GM19397 (cell line): Measurements from ENCODE around the gene CAMTA1.
"Not testable (repeated sequence)": the region's sequence is repeated elsewhere in the genome, so short reads cannot be mapped to it uniquely, and the experiment has no call there.

Source experiments
- ATAC-seq: cut with Tn5 transposase; IDR thresholded peaks from one replicate; pipeline ENCODE4 v1.9.1; 2021; ENCODE audit warnings: mild to moderate bottlenecking, moderate library complexity; ENCODE audit not compliant: unreplicated experiment

CAMTA1 gene

DNA sequence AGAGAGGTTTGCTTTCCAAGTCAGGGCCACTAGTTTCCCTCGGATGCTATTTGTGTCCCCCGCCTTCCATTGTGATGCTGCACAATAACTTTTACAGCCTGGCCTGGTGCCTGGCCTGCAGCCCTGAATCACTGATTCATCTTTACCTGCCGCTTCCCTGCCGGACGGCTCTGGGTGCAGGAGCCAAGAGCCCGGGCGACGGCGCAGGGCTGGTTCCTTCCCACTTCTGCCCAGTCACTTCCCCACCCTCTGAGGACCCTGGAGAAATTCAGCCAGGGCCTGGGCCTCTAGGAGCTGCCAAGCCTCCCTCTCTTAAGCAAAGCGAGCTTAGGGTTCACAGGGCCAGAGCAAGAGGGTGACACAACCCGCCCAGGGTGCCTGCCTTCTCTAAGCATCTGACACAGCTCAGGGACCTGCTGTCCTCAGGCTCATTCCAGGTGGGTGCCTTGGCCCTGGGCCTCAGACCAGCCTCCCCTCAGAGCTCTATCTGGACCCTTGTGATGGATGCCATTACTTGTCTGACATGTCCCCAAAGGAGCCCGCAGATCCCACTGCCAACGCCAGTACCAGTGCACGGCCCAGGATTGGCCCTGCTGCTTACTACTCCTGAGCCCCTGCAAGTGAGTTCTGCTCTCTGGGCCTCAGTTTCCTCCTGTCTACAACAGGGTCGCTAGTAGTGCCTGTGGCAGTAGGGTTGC lies 604.8 kb downstream of the CAMTA1 start:
- ATAC-seq: no peak

DNA sequence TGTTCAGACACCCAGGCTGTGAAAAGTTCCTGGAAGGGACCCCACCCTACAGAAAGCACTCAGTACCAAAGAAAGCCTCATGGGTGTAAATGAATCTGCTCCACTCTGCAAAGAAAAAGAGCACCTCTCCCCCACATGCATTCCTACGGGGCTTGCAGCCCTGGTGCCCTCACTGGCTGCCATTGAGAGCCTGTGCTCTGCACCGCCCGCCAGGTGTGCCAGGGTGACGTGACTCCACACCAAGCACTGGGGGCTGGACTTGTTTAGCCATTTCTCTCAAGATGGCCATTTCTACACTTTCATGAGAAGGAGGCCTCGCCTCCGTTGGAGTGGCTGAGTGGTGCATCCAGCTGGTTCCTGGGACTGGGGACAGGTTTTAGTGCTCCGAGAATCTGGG lies 605.3 kb downstream of the CAMTA1 start:
- ATAC-seq: no peak

DNA sequence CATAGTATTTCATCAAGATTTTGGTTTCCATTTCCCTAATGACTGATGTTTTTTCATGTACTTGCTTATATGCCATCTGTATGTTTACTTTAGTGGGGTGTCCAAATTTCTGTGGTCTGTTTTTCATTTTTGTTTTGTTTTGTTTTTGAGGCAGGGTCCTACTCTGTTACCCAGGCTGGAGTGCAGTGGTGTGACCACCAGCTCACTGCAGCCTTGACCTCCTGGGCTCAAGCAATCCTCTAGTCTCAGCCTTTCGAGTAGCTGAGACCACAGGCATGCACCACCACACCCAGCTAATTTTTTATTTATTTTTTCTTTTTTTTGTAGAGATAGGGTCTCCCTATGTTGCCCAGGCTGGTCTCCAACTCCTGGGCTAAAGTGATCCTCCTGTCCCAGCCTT lies 607.9 kb downstream of the CAMTA1 start:
- ATAC-seq: no peak

DNA sequence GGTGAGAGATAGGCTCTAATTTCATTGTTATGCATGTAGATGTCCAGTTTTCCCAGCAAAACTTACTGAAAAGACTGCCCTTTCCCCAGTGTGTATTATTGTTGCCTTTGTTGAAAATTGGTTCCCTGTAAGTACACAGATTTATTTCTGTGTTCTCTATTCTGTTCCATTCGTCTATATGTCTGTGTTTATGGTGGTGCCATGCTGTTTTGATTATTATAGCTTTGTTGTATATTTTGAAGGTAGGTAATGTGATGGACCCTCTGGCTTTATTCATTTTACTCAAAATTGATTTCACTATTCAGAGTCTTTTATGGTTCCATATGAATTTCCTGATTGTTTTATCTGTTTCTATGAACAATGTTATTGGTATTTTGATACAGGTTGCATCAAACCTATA lies 610.0 kb downstream of the CAMTA1 start:
- no peak for ATAC-seq

DNA sequence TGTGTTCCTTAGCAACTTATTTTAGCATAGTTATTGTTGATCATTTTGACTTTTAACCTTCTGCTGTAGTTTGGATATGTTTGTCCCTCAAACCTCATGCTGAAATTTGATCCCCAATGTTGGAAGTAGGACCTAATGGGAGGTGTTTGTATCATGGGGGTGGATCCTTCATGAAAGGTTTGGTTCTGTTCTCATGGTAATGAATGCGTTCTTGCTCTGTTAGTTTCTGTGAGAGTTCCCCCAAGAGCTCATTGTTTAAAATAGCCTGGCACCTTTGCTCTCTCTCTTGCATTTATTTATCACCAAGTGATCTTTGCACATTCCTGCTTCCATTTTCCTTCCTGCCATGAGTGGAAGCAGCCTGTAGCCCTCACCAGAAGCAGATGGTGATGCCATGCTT lies 613.7 kb downstream of the CAMTA1 start:
- ATAC-seq: no peak

DNA sequence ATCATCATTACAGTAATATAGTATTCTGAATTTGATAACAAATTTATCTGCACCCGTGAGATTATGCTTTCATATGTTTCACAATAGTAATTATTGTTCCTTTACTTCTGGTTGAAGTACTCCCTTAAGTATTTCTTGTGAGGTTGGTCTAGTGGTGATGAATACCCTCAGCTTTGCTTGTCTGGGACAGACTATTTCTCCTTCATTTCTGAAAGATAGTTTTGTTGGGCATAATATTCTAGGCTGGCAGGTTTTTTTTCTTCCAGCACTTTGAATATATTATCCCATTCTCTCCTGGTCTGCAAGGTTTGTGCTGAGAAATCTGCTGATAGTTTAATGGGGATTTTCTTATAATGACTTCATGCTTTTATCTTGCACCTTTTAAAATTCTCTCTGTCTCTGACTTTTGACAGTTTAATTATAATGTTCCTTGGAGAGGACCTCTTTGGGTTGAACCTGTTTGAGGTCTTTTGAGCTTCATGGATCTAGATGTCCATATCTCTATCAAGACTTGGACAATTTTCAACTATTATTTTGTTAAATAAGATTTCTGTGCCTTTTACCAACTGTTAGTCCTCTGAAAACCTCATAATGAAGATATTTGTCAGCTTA lies 614.4 kb downstream of the CAMTA1 start:
- no peak for ATAC-seq

DNA sequence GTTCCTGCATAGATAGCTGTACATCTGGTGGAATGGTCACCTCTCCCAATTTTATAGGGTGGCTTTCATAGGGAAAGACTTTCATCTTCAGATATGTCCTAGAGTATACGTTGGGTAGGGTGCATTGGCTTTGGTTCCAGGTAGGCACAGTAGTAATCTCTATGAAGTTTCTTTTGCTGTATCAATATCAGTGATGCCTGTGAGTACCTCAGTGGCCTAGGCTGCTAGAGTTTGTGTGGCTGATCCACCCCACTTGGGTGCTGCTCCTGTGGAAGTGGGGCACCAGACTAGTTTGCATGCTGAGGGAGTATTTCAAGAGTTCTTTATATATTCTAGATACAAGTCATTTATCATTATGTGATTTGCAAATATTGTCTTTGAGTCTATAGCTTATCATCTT lies 615.3 kb downstream of the CAMTA1 start:
- no peak for ATAC-seq

DNA sequence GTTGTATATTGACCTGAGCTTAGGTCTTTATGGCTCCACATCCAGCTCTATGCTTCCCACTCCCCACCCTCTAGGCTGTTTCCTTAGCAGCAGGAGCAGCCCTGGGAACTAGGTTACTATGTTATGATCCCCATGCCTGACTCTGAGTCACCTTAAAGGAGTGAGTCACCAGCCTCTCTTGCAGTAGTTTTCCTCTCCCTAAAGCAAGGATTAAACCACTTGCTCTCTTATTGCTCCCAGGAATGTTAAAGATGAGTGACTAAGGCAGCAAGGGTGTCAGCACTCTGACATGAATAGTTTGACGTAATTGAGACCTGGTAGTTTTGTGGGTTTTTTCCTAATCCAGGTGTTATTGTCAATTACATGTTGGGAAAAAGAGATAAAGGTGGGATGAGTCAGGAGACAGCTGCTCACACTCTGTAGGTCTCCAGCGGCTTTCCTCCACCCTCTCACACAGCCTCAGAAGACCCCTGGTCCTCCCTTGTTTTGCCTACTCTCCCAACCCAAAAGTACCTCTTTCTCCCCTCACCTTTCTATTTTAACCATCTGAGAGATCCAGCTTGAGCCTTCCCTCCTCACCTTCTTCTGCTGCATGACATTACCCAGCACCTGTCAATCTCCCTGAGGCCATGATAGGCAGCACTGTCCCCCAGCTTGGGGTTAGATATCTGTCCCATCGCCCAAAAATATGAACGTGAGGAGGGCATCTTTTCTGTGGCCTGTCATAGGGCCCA lies 616.7 kb downstream of the CAMTA1 start:
- ATAC-seq: no peak

DNA sequence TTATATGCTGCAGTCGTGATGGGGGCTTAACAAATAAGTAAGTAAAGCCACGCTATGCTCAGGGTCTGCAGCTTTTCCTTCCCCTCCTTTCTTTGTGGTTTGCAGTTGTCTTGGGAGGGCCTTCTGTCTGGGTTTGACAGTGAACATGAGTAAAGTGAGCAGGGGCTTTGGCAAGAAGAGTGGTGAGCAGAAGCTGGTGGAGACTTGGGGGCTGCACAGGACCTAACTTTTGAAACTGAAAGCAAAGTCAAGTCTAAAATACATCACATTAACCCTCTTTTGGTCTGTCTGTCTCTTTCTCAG lies 617.2 kb downstream of the CAMTA1 start:
- ATAC-seq: no peak

DNA sequence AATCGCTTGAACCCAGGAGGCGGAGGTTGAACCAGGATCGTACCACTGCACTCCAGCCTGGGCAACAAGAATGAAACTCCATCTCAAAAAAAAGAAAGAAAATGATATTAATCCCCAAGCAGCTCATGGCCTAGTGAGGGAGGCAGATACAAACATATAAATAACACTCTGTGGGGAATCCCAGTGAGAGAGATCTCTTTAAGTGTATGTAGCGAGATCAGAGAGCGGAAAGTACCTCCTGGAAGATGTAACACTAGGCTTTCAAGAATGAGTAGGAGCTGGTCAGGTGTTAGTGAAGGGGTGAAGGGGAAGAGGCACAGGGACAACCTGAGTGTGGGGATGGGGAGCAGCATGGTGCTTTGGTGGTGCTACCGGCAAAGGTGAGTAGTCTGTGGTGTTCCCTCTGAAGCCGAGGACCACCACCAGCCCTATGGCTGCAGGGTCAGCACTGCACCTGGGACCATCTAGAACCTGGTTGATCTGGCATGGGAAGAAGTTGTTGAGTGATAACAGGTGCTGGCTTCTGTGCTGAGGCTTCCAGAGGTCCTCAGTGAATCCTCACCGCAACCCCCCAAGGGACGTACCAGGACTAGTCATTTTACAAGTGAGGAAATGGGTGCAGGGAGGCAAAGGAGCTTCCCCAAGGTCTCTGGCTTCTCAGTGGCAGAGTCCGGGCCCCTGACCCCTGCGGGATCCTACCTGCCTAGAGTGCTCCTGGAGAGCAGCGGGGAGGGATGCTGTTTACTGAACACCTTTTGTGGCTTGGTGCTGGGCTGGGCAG lies 618.2 kb downstream of the CAMTA1 start:
- ATAC-seq: no peak

DNA sequence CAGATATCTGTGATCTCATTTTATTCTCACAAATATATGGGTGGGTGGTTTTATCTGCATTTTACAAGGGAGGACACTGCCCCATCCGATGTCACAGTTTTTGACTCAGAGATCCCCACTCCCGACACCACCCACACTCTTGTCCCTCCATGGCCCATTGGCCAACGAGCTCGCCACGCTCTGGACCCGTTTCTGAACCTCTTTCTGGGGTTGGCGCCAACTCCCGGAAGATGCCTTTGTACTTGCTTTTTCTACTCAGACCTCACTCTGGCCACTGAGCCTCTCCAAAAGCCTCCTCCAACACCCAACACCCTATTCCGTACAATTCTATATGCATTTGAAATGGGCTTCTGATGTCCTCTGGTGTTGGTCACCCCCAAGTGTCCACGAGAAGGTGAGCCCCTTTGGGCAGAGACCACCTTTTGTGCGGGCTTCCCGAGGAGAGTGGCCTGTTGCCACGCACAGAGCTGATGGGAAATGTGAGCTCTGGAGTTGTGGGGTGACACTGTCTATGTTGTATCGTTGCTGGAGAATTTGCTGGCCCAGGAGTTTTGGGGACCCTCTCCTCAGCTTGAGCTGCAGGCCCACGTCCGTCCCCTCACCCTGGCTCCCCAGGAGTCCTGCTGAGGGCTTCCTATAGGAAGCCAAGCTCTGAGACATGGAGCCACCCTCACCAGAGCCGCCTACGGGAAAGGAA lies 618.9 kb downstream of the CAMTA1 start:
- no peak for ATAC-seq

DNA sequence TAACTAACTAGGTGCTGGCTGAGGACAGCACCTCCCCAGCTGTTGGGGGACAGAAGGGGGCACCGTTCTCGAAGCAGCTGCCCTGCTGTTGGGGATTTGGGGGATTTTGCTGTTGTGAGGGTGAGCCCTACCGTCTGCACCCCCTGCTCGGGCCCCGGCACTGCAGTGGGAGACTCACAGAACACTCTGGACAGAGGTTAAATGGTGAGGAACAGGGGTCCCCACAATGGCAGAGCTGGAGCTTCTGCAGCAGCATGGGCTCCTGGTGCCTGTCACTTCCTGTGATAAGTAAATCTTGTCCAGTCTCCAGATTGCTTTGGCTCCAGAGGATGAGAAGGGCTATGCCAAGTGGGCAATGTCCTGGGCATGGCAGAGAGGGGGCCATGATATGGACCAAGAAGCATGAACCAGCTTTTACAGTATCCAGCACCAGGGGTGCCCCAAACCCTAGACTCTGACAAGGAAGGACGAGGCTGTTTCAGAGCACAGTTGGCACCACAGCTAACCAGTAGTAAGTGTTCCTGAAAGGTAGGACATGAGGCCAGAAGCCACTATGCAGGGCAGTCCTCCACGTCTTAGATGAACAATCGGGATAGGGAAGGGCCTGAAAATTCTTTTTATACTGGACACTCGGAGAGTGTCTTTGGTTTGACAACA lies 620.7 kb downstream of the CAMTA1 start:
- no peak for ATAC-seq

DNA sequence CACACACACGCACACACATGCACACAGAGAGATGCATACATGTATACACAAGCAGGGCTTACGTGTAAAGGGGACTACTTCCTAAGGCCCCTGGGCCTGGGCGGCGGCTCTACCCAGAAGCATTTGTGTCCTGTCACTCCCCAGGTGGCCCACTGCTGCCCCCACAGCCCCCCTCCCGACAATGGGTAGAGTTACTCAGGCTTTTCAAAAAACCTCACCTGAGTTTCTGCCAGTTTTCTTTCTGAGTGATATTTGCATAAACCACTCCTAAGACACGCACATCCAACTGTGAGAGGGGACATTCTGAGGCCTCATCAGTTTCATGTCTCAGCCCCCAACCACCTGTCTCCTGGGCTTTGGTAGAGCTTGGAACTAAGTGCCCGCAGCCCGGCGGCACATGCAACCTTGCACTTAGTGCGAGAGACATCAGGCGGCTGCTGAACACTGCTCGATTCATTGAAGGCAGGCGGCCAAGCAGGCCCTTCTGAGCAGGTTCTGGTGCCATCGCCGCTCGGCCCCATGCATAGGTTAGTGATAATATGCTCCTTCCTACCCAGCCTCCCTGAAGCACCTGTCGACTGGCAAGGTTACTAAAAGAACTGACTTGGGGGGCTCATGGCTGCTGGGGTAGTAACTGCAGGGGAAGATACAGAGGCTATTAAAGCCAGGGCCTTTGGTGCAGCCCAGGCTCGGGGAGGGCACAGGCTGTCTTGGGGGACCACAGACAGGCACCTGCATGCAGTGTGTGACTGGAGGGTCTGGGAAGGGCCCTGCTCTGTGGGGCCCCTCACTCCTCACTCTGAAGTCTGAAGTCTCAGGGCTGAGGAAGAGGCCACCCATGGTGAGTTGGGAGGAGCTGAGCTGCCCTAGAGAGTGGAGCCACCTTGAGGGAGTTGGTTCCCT lies 621.6 kb downstream of the CAMTA1 start:
- peak; percentile 46 for ATAC-seq

DNA sequence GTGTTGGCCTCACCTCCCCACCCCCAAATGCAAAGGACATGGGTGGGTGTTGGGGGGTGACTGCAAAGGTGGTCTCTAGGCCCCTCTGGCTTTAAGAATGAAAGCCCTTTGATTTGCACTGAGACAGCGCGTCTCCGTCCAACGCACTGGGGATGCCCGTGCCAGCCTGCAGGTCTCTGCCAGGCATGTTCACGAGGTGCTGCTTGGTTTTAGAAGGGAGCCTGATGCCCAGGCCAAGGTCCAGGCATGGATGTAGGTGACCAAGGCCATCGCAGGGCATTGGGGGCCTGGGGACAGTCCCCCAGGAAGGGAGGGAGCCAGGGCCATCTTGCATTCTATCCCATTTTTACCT lies 622.3 kb downstream of the CAMTA1 start:
- ATAC-seq: no peak

DNA sequence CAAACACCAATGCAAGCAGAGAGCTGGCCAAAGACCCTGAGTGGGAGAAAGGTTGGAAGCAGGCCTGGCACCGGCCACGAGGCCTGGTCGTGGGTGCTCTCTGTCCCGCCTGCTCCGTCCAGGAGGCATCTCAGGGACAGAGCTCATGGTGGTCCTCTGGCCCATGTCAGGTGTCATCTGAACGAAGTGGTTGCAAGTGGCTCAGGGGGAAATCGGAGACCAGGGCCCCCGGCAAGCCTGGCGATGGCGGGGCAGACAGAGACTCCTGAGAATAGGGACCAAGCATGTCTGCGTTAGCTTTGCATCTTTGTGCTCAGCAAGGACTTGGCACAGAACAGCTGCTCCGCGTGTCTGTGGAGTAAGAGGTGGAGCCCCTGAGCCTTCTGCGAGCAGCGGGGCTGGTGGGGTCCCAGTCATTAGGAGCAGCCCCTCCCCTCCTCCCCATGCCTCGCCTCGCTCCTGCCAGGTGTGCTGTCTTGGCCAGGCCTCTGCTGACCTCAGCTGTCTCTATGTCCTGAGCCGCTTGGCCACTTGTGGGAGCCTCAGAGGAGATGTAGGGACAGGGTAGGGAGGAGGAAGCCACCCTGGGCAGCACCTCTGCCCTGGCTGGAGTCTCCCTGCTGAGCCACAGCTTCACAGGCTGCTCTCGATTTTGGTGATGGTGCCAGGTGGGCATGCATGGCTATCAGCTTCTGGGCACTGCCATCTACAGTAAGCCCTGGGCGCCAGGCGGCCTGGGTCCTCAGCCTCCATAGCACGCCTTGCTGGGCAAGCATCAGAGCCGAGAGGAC lies 622.9 kb downstream of the CAMTA1 start:
- no peak for ATAC-seq

DNA sequence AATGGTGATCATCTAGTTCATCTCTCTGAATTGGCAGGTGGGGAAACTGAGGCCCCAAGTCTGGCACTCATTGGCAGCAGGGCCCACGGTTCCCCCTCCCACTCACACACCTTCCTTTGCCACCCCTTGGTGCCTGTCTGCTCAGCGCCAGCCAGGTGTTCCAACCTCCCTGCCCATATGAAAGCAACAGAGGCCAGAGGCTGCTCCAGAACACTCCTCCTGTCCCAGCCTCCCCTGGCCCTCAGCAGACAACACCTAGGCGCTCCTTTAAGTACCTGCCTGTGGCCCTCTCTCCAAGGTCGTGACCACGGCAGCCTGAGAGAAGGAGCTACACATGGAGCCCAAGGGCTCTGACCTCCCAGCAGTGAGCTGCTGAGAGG lies 623.5 kb downstream of the CAMTA1 start:
- ATAC-seq: no peak

DNA sequence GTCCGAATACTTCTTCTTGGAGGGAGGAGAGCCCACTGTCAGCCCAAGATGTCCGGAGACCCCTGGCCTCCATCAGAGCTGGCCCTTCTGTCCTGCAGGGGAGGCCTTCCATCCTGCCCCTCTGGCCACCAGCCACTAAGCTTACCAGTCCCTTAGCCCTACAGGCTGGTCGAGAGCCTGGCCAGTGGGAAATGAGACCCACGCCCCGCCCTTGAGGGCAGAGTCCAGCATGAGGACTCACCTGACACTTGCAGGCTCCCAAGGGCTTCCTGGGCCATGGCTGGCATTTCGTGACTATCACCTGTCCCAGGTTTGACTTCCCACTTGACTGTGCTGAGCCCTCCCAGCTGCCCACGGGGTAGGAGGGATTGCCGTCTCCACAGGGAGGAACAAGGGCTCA lies 624.0 kb downstream of the CAMTA1 start:
- ATAC-seq: no peak

DNA sequence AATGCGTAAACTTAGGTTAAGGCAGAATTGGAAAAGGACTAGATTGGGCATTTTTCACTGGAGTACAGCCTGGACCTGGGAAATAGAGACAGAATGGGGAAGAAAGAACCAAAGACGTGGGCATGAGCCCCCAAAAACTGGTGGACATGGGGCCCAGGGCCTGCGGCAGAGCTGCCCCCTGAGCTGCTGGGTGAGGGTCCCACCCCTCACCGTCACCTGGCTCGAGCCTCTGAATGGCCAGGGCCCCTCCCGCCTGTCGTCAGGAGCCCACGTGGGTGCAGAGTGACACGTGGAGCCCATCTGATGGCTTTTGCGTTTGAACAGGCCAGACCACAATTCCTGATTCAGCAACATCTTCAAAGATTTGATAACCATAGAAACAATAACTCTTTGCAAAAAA lies 624.9 kb downstream of the CAMTA1 start:
- no peak for ATAC-seq

DNA sequence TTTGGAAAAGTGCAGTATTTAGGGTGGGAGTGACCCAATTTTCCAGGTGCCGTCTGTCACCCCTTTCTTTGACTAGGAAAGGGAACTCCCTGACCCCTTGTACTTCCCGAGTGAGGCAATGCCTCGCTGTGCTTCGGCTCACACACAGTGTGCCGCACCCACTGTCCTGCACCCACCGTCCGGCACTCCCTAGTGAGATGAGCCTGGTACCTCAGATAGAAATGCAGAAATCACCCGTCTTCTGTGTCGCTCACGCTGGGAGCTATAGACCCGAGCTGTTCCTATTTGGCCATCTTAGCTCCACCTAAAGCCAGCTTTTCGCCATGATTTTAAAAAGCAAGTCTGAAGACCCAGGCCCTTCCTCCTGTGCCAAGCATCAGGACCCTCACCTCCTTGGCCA lies 632.4 kb downstream of the CAMTA1 start:
- ATAC-seq: not testable (repeated sequence)
